GM18507 (cell line): Measurements from ENCODE around the gene CLPTM1.

Experiments
- DNase-seq: peaks from one replicate; pipeline ENCODE4 v3.0.0; 2011; ENCODE audit warnings: low read depth; ENCODE audit not compliant: insufficient read length; ENCODE audit errors: extremely low spot score
- FAIRE-seq: peaks from 2 replicates; lab custom pipeline; 2011; peaks lifted over from hg19 to GRCh38; lab: Jason Lieb, UNC

CLPTM1 gene

DNA sequence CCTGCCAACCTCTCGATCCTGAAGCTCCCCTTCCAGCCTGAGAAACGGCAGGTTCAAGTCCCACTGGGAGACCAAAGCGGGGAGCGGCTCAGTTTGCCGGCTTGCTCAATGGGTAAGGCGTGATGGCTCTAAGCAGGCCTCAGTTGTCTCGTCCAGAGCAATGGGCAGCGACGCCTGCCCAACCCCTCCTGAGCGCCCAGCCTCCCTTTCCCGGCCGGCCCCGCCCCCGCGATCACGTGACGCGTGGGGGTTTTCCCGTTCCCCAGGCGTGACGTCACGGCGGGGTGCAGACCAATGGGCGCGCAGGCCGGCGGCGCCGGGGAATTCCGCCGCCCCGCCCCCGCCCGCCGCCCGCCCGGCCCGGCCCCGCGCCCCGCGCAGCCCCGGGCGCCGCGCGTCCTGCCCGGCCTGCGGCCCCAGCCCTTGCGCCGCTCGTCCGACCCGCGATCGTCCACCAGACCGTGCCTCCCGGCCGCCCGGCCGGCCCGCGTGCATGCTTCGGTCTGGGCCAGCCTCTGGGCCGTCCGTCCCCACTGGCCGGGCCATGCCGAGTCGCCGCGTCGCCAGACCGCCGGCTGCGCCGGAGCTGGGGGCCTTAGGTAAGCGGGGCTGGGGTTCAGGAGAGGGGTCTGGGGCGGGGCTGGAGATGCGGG, 46.0 kb downstream of the CLPTM1 start, which contains the start of gene RELB:
RELB (plus strand) TSS at position 378 of the 653 bp plus-strand sequence; CDS start at position 494, 116 bp downstream.
- FAIRE-seq (peak; percentile 81), DNase-seq (peak; percentile 97)

DNA sequence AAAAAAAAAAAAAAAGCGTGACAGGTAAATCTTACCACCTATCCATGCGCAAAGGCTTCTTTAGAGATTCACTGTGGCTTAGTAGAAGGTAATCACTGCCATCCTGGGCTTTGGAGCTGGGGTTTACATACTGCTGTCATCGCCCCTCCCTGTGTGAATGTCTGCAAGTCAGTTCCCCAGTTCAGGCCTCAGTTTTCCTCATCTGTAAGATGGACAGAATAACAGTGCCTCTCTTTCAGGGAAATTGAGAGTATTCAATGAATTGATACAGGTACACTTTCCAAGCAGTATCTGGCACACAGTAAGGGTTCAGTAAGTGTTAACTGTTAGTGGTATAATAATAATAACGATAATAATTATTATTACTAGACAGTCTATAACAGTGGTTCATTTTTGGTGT, 48.3 kb downstream of the CLPTM1 start:
- FAIRE-seq (no peak), DNase-seq (no peak)

DNA sequence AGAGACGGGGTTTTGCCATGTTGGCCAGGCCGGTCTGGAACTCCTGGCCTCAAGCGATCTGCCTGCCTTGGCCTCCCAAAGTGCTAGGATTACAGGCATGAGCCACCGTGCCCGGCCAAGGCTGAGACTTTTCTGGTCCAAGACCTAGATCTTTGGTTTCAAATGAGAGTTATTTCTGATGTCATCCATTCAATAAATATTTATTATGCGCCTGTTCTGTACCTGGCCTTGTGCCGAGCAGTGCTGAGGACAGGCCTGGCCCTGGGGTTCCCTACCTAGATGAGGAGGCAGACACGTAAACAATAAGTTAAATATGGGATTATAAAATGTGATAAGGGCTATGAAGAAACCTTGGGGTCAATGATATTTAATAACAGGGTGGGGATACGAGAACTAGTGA, 50.6 kb downstream of the CLPTM1 start:
- DNase-seq: no peak
- FAIRE-seq: no peak

DNA sequence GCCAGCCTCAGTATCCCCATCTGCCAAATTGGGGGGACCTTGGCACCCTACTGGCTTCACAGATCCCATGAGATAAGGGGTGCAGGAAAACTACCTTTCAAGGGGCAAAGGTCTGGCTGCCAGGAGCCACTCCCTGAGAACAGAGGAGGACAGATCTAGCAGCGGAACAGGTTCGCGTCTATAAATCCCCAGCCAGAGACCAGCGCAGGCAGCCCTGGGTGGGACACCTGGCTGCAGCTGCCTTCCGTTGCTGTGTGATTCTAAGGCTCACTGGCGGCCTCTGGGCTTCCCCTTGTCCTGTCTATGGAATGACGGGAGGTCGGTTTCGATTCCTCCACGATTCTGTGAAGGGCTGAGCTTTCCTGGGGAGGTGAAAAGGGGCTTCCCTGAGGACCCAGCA, 53.4 kb downstream of the CLPTM1 start:
- no peak for FAIRE-seq

DNA sequence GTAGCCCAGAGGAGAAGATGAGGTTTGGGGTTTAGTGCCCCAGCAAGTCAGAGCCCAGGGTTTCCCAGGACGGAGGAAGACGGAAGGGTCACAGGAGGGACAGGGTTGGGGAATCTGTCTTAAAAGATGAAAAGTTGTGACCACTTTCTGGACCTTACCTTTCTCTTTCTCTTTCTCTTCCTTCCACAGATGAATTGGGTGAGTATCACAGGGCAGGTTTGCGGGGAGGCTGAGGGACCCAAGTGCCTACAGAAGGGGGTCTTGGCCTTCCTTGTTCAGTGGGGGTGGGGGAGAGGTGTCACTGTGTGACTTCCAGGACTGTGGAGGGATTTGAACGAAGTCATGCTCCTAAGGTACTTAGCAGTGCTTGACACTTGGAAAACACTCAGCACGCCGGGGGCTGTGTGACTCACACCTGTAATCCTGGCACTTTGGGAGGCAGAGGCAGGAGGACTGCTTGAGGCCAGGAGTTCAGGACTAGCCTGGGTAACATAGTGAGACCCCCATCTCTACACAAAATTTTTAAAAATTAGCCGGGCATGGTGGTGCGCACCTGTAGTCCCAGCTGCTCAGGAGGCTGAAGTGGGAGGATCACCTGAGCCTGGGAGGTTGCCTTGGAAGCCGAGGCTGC, 54.6 kb downstream of the CLPTM1 start:
- DNase-seq (no peak), FAIRE-seq (no peak)

More for the DNA sequence above, 53.4 kb downstream of the CLPTM1 start:
- no peak for DNase-seq

DNA sequence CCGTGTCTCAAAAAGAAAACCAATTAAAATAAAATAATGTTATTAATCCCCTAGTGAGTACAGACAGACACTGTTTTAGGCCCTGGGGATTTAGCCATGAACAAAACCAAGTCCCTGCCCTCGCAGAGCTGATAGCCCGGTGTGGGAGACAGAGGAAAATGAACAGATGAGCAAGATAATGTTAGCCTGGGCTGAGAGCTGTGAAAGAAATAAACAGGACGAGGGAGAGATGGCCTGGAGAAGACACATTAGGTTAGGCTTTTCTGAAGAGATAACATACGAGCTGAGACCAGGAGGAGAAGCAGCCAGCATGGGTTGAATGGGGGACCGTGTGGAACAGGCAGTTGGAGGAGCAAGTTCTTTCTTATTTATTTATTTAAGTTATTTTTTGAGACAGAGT, 55.1 kb downstream of the CLPTM1 start:
- DNase-seq: no peak
- no peak for FAIRE-seq

DNA sequence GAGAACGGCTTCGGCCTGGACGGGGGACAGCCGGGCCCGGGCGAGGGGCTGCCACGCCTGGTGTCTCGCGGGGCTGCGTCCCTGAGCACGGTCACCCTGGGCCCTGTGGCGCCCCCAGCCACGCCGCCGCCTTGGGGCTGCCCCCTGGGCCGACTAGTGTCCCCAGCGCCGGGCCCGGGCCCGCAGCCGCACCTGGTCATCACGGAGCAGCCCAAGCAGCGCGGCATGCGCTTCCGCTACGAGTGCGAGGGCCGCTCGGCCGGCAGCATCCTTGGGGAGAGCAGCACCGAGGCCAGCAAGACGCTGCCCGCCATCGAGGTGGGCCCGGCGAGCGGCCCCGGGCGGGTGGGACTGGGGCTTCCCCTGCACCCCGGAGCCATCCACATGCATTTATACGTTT, 56.8 kb downstream of the CLPTM1 start:
- DNase-seq (no peak), FAIRE-seq (no peak)

DNA sequence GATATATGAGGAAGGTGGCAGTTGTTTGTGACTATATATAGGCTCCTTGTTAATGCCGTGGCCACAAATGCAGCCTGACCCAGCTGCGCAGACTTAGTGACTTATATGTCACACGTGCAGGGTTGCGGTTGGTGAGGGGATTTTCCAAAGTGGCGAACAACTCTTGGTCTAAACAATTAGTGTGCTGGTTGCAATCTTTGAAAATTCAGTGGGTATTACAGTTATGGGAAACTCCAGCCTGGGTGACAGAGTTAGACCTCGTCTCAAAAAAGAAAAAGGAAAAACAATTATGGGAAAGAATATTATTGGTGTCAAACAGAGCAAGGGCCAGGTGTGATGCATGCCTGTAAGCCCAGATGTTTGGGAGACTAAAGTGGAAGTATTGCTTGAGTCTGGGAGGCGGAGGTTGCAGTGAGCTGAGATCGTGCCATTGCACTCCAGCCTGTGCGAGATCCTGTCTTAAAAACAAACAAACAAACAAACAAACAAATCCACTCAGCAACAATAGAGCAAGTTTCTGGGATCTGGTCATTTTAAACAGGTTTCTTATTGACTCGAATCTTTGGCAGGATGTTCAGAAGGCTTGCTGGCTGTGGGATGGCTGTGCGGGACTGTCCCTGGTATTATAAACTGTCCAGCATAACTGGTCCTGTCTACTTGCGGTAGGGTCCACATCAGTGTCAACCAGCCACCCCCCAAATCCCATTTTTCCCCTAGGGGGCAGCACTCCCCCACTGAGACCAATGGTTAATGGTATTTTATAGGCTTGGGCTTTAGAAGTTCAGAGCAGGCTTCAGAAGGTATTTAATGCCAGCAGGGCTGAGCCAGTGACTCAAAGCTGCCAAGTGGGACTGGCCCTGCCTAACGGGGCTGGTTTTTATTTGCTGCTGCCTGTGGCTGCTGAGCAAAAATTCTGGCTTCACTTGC, 61.5 kb downstream of the CLPTM1 start:
- FAIRE-seq (peak; percentile 96), DNase-seq (peak; percentile 64)

DNA sequence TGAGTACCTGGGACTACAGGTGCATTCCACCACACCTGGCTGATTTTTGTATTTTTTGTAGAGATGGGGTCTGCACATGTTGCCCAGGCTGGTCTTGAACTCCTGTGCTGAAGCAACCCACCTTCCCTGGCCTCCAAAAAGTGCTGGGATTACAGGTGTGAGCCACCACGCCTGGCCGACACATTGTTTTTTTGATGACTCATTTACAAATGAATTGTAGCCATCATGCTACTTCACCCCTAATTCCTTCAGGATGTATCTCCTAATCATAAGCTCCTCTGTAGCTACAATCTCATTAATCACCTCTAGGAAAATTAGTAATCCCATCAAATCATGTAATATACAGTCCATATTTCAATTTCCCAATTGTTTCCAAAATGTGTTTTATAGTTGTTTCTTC, 64.0 kb downstream of the CLPTM1 start:
- FAIRE-seq (no peak), DNase-seq (no peak)

DNA sequence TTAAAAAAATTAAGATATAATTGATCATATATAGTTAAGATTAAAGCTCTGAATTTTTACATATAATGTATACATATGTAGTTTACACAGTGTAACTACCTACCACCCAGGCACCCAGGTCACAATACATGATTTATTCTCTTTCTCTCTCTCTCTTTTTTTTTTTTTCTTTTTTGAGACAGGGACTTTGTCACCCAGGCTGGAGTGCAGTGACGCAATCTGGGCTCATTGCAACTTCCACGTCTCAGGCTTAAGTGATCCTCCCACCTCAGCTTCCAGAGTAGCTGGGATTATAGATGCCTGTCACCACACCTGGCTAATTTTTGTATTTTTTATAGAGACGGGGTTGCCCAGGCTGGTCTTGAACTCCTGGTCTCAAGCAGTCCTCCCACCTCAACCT, 64.9 kb downstream of the CLPTM1 start:
- DNase-seq (no peak), FAIRE-seq (no peak)

DNA sequence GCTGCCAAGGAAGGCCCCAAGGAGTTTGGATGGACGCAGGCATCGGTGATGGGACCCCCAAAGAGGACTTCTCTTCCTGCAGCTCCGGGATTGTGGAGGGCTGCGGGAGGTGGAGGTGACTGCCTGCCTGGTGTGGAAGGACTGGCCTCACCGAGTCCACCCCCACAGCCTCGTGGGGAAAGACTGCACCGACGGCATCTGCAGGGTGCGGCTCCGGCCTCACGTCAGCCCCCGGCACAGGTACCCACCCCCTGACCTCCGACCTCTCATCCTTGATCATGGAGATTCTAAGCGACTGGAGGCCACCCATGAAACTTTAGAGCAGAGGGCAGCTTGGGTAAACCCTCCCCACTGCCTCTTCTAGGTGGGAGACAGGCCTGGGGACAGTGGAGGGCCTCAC, 66.8 kb downstream of the CLPTM1 start:
- FAIRE-seq: no peak

DNA sequence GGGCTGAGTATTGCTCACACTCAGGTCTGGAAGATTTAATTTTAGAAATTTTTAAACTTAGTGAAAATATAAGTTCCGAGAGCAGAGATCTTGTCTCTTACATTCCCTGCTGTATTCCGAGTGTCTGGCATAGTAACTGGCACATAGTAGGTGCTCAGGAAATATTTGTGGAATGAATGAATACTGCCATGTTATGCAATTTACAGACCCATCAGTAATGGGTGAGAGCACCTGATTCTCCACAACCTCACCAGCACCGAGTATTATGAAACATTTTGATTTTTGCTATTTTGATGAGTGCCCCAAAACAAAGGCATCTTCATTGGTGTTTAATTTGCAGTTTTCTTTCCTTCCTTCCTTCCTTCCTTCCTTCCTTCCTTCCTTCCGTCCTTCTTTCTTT, 67.9 kb downstream of the CLPTM1 start:
- FAIRE-seq (no peak), DNase-seq (no peak)

More for the DNA sequence above, 66.8 kb downstream of the CLPTM1 start:
- no peak for DNase-seq

DNA sequence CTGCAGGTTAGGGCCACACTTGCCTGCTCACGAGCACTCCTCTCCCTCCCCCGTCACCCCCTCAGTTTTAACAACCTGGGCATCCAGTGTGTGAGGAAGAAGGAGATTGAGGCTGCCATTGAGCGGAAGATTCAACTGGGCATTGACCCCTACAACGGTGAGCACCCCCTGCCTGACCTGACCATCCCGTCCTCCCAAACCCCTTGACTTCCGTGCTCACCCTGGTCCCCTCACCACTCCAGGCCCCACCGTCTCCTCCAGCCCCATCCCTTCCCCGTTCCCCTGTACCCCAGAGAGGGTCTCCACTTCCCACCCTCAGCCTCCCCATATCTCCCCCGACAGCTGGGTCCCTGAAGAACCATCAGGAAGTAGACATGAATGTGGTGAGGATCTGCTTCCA, 70.1 kb downstream of the CLPTM1 start:
- FAIRE-seq: no peak
- DNase-seq: no peak

DNA sequence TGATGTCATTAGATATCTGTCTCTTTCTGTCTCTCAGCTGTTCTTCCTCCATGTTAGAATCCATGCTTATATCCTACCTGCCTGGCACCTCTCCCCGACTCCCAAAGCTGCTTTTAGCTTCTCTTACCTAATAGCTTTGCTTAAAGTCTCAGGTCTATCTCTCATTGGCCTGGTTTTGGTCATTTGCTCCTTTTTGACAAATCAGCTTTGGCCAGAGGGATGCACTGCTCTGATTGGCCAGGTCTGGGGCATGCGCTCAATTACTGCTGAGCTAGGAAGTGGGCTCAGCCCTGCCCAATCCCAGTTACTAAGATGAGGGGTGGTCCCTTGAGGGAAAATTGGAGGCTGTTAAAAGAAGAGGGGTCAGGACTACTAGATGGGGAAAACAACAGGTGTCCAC, 72.2 kb downstream of the CLPTM1 start:
- DNase-seq (no peak), FAIRE-seq (no peak)

DNA sequence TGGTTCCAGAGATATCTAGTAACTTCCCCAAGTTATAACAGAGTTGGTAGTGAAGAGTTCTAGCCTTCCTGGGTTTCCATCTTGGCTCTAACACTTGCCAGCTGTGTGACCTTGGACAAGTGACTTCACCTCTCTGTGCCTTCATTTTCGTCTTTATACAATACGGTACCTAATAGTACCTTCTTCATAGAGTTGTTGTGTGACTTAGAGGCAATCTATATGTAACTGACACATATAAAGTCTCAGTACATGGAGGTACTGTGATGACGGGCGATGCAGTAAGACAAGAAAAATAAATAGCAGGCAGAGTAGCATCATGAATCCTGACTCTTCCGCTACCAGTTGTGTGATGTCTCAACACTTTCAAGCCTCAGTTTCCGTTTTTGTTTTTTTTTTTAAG, 75.6 kb downstream of the CLPTM1 start:
- DNase-seq (no peak), FAIRE-seq (no peak)

DNA sequence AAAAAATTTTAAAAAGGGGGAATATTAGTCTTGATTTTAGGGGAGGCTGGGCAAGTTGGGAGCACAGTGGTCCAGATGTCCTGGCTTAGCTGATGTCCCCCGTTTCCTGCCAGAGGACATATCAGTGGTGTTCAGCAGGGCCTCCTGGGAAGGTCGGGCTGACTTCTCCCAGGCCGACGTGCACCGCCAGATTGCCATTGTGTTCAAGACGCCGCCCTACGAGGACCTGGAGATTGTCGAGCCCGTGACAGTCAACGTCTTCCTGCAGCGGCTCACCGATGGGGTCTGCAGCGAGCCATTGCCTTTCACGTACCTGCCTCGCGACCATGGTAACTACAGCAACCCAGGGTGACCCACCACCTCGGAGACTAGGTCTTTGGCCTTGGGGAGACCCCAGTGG, 77.2 kb downstream of the CLPTM1 start:
- FAIRE-seq: no peak
- DNase-seq: no peak

DNA sequence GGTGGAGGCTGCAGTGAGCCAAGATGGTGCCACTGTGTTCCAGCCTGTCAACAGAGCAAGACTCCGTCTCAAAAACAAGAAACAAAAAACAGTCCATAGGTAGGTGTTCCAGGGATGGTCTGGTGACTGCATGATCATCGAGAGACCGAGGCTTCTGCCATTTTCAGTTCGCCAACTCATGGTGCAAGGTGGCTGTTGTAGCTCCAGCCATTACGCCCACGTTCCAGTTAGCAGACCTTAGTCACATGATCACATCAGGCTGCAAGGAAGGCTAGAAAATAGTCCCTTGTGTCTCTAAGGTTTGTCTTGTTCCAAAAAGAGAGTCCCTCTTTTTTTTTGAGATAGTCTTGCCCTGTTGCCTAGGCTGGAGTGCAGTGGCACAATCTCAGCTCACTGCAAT, 80.6 kb downstream of the CLPTM1 start:
- FAIRE-seq (no peak), DNase-seq (no peak)

DNA sequence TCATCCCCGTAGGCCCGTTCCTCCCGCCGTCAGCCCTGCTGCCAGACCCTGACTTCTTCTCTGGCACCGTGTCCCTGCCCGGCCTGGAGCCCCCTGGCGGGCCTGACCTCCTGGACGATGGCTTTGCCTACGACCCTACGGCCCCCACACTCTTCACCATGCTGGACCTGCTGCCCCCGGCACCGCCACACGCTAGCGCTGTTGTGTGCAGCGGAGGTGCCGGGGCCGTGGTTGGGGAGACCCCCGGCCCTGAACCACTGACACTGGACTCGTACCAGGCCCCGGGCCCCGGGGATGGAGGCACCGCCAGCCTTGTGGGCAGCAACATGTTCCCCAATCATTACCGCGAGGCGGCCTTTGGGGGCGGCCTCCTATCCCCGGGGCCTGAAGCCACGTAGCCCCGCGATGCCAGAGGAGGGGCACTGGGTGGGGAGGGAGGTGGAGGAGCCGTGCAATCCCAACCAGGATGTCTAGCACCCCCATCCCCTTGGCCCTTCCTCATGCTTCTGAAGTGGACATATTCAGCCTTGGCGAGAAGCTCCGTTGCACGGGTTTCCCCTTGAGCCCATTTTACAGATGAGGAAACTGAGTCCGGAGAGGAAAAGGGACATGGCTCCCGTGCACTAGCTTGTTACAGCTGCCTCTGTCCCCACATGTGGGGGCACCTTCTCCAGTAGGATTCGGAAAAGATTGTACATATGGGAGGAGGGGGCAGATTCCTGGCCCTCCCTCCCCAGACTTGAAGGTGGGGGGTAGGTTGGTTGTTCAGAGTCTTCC, 82.4 kb downstream of the CLPTM1 start:
- DNase-seq (no peak), FAIRE-seq (no peak)

DNA sequence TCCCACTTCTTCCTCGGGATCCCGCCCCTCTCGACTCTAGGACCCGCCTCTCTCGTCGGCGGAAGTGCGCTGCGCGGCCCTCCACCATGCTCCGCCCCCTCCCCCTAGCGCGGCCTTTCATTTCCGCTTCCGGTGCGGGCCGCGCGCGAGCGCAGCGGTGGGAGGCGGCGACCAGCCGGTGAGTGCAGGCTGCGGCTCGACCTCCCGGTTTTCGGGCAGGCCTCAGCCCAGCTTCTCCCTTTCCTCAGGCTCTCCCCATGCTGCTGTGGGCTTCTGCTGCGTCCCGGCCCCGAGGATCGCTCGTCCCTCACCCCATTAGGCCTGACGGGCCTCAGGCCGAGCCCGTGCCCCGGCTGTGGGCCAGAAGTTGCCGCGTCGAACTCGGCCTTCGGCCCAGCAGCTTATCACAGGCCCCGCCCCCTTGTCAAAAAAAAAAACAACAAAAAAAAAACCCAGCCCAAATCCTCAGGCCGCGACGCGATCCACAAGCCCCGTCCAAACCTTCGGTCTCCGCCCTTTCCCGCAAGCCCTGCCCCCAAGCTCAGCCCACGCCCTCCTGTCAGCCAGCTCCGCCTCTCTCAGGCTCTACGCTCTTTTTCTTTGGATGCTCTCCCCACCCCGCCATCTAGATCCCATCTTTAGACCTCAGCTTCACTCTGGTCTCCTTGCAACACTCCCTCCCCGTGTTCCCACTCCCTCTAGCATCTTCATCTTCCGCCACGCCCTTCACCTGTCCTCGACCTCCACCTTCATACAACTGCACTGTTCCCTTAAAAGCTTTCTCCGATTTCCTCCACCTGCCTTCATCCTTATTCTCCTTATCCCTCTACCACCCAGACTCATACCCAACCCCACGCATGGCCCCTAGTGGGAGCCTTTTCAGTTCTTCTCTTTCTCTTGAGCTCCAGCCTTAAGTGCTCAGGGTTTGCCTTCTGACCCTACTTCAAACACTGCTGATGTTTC, 84.0 kb downstream of the CLPTM1 start, which contains the start of gene CLASRP:
CLASRP (plus strand) TSS at position 115 of the 963 bp plus-strand sequence. CDS start 1,168 bp downstream, outside the sequence.
- peak; percentile 90 for FAIRE-seq
- DNase-seq: peak; percentile 83
